K562 (cell line): Measurements from ENCODE around the gene SCMH1. TPM values are rescaled to one million over a fixed set of nuclear protein-coding genes. Genes with fewer than 3 reads are reported as not detected.

Source experiments
- CAMTA2 ChIP-seq: fragments of 250-450 bp; sonication (Bioruptor Pico); conservative IDR thresholded peaks from 2 replicates; pipeline ENCODE4 v1.5.1; 2022
- CBX2 ChIP-seq: fragments of 200-600 bp; sonication (generic); IDR thresholded peaks from one replicate; pipeline ENCODE4 v1.6.1; 2012; ENCODE audit warnings: mild to moderate bottlenecking, low read length, inconsistent platforms; ENCODE audit not compliant: insufficient read depth, poor library complexity, severe bottlenecking
- CBX8 ChIP-seq: fragments of 200-600 bp; sonication (generic); IDR thresholded peaks from 2 replicates; pipeline ENCODE4 v1.6.1; 2012; ENCODE audit warnings: borderline replicate concordance, mixed run types, low read depth, mild to moderate bottlenecking, moderate library complexity, mixed read lengths, low read length, control low read depth, inconsistent platforms; ENCODE audit not compliant: poor library complexity, severe bottlenecking; ENCODE audit errors: extremely low read depth
- ELF1 ChIP-seq: fragments of 200-800 bp; sonication (Bioruptor generic); IDR thresholded peaks from 2 replicates; pipeline ENCODE4 v1.6.1; 2016; ENCODE audit warnings: missing genetic modification characterization, missing compliant biosample characterization
- ETS1 ChIP-seq: conservative IDR thresholded peaks from 2 replicates; pipeline ENCODE4 v1.6.1; 2011; ENCODE audit warnings: low read depth, mild to moderate bottlenecking, low read length; ENCODE audit not compliant: control insufficient read depth
- FOXM1 ChIP-seq, 2 experiments: fragments of 450-650 bp in 1 of 2; sonication (generic) in 1 of 2; formaldehyde crosslinking in 1 of 2; IDR thresholded peaks; 2 replicates each; pipeline versions ENCODE4 v1.6.1 to v1.9.0; 2017 to 2022; ENCODE audit warnings: low read depth in 2 of 2, mild to moderate bottlenecking in 2 of 2, missing genetic modification reagents in 1 of 2, moderate library complexity in 1 of 2
- HMBOX1 ChIP-seq: sonication (generic); IDR thresholded peaks from 2 replicates; pipeline ENCODE4 v1.6.1; 2016
- L3MBTL2 ChIP-seq: fragments of 450-650 bp; IDR thresholded peaks from 2 replicates; pipeline ENCODE4 v1.6.1; 2016; ENCODE audit warnings: mild to moderate bottlenecking, moderate library complexity
- NFIC ChIP-seq: fragments of 450-650 bp; IDR thresholded peaks from 2 replicates; pipeline ENCODE4 v1.6.1; 2017; ENCODE audit warnings: mild to moderate bottlenecking, inconsistent platforms
- POU5F1 ChIP-seq: fragments of 150-350 bp; IDR thresholded peaks from 2 replicates; pipeline ENCODE4 v1.6.1; 2014; ENCODE audit warnings: borderline replicate concordance, low read length, low read depth, mild to moderate bottlenecking; ENCODE audit not compliant: partially characterized antibody
- SIX5 ChIP-seq, 2 experiments: IDR thresholded peaks; 2 replicates each; pipeline ENCODE4 v1.6.1; 2011; ENCODE audit warnings: low read length in 2 of 2, borderline replicate concordance in 1 of 2, low read depth in 1 of 2, mild to moderate bottlenecking in 1 of 2, moderate library complexity in 1 of 2; ENCODE audit not compliant: insufficient read depth in 1 of 2
- SUPT5H ChIP-seq: fragments of 450-650 bp; IDR thresholded peaks from 2 replicates; pipeline ENCODE4 v1.6.1; 2016
- ZBTB11 ChIP-seq, 3 experiments: fragments of 200-800 bp in 1 of 3; fragments of 250-450 bp in 1 of 3; fragments of 450-650 bp in 1 of 3; sonication (Bioruptor Pico) in 1 of 3; sonication (Bioruptor generic) in 1 of 3; formaldehyde crosslinking in 1 of 3; IDR thresholded peaks; 2 replicates each; pipeline versions ENCODE4 v1.6.1 to v1.8.0; 2016 to 2022; ENCODE audit warnings: mild to moderate bottlenecking in 2 of 3, missing genetic modification characterization in 2 of 3, missing compliant biosample characterization in 1 of 3, moderate library complexity in 1 of 3
- ZBTB2 ChIP-seq: fragments of 450-650 bp; IDR thresholded peaks from 2 replicates; pipeline ENCODE4 v1.6.1; 2016; ENCODE audit warnings: antibody characterized with exemption
- ZBTB34 ChIP-seq: fragments of 250-450 bp; sonication (Bioruptor Pico); IDR thresholded peaks from 2 replicates; pipeline ENCODE4 v1.8.0; 2021; ENCODE audit warnings: mild to moderate bottlenecking, moderate library complexity
- ZNF740 ChIP-seq, 3 experiments: fragments of 200-800 bp in 1 of 3; sonication (Bioruptor generic) in 1 of 3; sonication (generic) in 1 of 3; formaldehyde crosslinking in 1 of 3; IDR thresholded peaks; 2 replicates each; pipeline versions ENCODE4 v1.6.1 to v1.8.0; 2016 to 2022; ENCODE audit warnings: mild to moderate bottlenecking in 2 of 3, missing compliant biosample characterization in 2 of 3, missing genetic modification characterization in 2 of 3, missing genetic modification reagents in 1 of 3
- polyA plus RNA-seq, 8 experiments: library from polyadenylated mRNA; depleted of rRNA in 4 of 8; stranded (reverse) in 5 of 8; unstranded in 3 of 8; fragments of >200 nt; fragmentation: Nextera tagmentation in 2 of 8; fragmentation: Illumina TruSeq in 1 of 8; extraction: Ambion mirVana in 2 of 8; extraction: Trizol in 1 of 8; gene quantifications; 2 replicates each; pipeline versions ENCODE4 v1.2.1 to v1.2.3, GENCODE V29; 2011 to 2014; ENCODE audit warnings: inconsistent platforms in 1 of 8, missing spikeins in 1 of 8
- total RNA-seq, 7 experiments: library from RNA; depleted of rRNA in 6 of 7; stranded (reverse); fragments of >200 nt in 6 of 7; fragmentation: Illumina TruSeq in 2 of 7; extraction: Trizol in 2 of 7; gene quantifications; 2 replicates each; pipeline versions ENCODE4 v1.2.1 to v1.2.3, GENCODE V29; 2011 to 2021; ENCODE audit warnings: low replicate concordance in 1 of 7

Gene SCMH1
- total and polyA plus RNA-seq, 9 of the 15 experiments (the other 6 are each of a cell fraction or from before 2014, with no cell fraction given), result 8.5 to 37.0 (median 26.8) TPM

- no peak for TF ChIP-seq CAMTA2 (CRISPR knock-in tag)
- TF ChIP-seq FOXM1 (IDR thresholded peaks at IDR 0.05; ENCODE audit: low read depth), result no peak
- TF ChIP-seq FOXM1 (CRISPR knock-in tag; IDR thresholded peaks at IDR 0.05; ENCODE audit: low read depth), result 0 out of 2 replicates have a peak, but pooled peaks have one; percentile 32
- TF ChIP-seq SIX5 (IDR thresholded peaks at IDR 0.05; ENCODE audit: borderline replicate concordance in 1 of 2, insufficient read depth in 1 of 2, low read depth in 1 of 2, low read length in 2 of 2), result no peak
- TF ChIP-seq NFIC, result no peak
- no peak for TF ChIP-seq CBX2
- TF ChIP-seq L3MBTL2, result peak; percentile 96
- no peak for TF ChIP-seq HMBOX1
- TF ChIP-seq CBX8, result no peak
- no peak for TF ChIP-seq ZBTB34 (CRISPR knock-in tag)
- no peak for TF ChIP-seq SUPT5H
- TF ChIP-seq ZBTB2, result no peak
- TF ChIP-seq ZBTB11 (CRISPR knock-in tag; IDR thresholded peaks at IDR 0.05), result 0 out of 6 replicates have a peak, but pooled peaks of 1 of the 3 experiments have one; percentile 23
- TF ChIP-seq ETS1, result peak; percentile 70
- no peak for TF ChIP-seq ELF1 (tag)
- peak; percentile 95 for TF ChIP-seq ZNF740 (CRISPR knock-in tag; IDR thresholded peaks at IDR 0.05)
- peak in 1 of 2 experiments; percentile 97; a peak in 2 of 4 replicates for TF ChIP-seq ZNF740 (tag; IDR thresholded peaks at IDR 0.05)
- no peak for TF ChIP-seq POU5F1
Observed at GRCh38 chr1:40980068-40980452, 262.0 kb downstream of the SCMH1 start (continued).
